Measurements from ENCODE around the gene GPSM3.

DNA sequence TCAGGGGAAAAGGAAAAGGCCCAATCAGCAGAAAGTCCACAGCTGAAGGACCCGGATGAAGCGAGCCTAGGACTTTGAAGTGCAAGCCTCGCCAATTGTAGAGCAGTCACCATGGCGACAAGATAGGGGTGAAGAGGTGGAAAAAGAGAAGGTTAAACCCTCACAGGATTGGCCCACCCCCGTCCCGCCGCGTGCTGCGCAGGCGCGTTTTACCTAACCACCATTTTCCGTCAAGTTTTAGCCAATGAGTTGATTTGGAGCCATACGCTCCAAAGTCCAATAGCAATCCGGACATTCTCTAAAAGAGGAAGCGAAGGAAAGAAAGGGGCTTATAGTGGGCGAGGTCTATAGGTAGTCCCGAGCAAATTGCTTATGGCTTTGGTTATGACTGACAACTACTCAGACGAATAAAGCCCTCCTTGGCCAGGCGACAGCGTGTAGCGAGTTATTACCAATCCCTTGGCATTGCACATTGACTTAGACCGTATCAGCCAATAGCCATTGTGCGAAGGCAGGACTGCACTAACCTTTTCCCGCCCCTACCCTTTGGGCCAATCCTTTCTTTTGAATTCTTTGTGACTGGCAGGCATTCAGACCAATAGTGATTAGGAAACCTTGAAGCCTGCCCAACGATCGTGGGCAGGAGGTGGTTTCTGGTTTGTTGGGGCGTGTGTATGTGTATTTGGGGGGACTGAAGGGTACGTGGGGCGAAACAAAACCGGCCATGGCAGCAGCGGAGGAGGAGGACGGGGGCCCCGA is 14.5 kb downstream of the GPSM3 start, which contains the start of gene RNF5:
- no peak for TF ChIP-seq EZH2 (IDR thresholded peaks at IDR 0.05; ENCODE audit: low read length)
- TF ChIP-seq, protein P1, sequence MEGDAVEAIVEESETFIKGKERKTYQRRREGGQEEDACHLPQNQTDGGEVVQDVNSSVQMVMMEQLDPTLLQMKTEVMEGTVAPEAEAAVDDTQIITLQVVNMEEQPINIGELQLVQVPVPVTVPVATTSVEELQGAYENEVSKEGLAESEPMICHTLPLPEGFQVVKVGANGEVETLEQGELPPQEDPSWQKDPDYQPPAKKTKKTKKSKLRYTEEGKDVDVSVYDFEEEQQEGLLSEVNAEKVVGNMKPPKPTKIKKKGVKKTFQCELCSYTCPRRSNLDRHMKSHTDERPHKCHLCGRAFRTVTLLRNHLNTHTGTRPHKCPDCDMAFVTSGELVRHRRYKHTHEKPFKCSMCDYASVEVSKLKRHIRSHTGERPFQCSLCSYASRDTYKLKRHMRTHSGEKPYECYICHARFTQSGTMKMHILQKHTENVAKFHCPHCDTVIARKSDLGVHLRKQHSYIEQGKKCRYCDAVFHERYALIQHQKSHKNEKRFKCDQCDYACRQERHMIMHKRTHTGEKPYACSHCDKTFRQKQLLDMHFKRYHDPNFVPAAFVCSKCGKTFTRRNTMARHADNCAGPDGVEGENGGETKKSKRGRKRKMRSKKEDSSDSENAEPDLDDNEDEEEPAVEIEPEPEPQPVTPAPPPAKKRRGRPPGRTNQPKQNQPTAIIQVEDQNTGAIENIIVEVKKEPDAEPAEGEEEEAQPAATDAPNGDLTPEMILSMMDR (optimal IDR thresholded peaks at IDR 0.05 in 1 of 3, IDR thresholded peaks at IDR 0.05 in 1 of 3, conservative IDR thresholded peaks at IDR 0.05 in 1 of 3; ENCODE audit: extremely low read depth in 1 of 3, insufficient read depth in 2 of 3, low read length in 3 of 3), result no peak
